ENCODE results near the gene CD209.

- TF ChIP-seq EP300 (IDR thresholded peaks at IDR 0.05) (no peak), CTCF (IDR thresholded peaks at IDR 0.05) (no peak)
These were observed 37.5 kb upstream of the CD209 start for GRCh38 chr19:7784856-7785255.

All from sigmoid colon (tissue), 4 donors.